ENCODE data around the gene TRAK1.

The TRAK1 gene

GRCh38 chr3:42067326-42067725 is 23.8 kb upstream of the TRAK1 start:
- TF ChIP-seq, protein P1, sequence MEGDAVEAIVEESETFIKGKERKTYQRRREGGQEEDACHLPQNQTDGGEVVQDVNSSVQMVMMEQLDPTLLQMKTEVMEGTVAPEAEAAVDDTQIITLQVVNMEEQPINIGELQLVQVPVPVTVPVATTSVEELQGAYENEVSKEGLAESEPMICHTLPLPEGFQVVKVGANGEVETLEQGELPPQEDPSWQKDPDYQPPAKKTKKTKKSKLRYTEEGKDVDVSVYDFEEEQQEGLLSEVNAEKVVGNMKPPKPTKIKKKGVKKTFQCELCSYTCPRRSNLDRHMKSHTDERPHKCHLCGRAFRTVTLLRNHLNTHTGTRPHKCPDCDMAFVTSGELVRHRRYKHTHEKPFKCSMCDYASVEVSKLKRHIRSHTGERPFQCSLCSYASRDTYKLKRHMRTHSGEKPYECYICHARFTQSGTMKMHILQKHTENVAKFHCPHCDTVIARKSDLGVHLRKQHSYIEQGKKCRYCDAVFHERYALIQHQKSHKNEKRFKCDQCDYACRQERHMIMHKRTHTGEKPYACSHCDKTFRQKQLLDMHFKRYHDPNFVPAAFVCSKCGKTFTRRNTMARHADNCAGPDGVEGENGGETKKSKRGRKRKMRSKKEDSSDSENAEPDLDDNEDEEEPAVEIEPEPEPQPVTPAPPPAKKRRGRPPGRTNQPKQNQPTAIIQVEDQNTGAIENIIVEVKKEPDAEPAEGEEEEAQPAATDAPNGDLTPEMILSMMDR (IDR thresholded peaks at IDR 0.05; ENCODE audit: extremely low read depth, insufficient read depth, missing control alignments) = no peak
- in situ Hi-C loops (cut with MboI; ENCODE audit: low pct_unique_long_range_greater_than_20kb, low sequenced_read_pairs, unreplicated experiment) = no loop called here
- peak; percentile 79 for DNase-seq (ENCODE audit: low spot score)

- in situ Hi-C loops (cut with MboI; ENCODE audit: low pct_unique_long_range_greater_than_20kb, low sequenced_read_pairs, unreplicated experiment) = no loop called here
- TF ChIP-seq, protein P1 (IDR thresholded peaks at IDR 0.05; ENCODE audit: extremely low read depth, insufficient read depth, missing control alignments) = no peak
- no peak for DNase-seq (ENCODE audit: low spot score)
Observed at GRCh38 chr3:42068303-42069088, 22.7 kb upstream of the TRAK1 start.

GRCh38 chr3:42070089-42070488 is 21.1 kb upstream of the TRAK1 start:
- DNase-seq (ENCODE audit: low spot score) = no peak
- TF ChIP-seq, protein P1 (IDR thresholded peaks at IDR 0.05; ENCODE audit: extremely low read depth, insufficient read depth, missing control alignments) = no peak
- in situ Hi-C loops (cut with MboI; ENCODE audit: low pct_unique_long_range_greater_than_20kb, low sequenced_read_pairs, unreplicated experiment) = no loop called here

DNA sequence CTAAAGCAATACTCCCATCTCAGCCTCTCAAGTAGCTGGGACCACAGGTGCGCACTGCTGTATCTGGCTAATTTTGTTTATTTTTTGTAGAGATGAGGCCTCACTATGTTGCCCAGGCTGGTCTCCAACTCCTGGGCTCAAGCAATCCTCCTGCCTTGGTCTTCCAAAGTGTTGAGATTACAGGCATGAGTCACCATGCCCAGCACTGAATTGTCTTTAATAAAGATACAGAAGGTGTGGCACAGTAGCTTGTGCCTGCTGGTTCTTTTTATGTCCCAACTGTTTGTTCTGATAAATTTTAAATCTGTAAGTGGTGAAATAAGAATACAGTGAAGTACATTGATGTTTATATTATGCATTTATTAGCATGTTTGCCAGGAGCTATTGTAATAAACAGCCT is 20.6 kb upstream of the TRAK1 start:
- no peak for DNase-seq (ENCODE audit: low spot score)
- TF ChIP-seq, protein P1 (IDR thresholded peaks at IDR 0.05; ENCODE audit: extremely low read depth, insufficient read depth, missing control alignments) = no peak
- in situ Hi-C loops (cut with MboI; ENCODE audit: low pct_unique_long_range_greater_than_20kb, low sequenced_read_pairs, unreplicated experiment) = no loop called here

DNA sequence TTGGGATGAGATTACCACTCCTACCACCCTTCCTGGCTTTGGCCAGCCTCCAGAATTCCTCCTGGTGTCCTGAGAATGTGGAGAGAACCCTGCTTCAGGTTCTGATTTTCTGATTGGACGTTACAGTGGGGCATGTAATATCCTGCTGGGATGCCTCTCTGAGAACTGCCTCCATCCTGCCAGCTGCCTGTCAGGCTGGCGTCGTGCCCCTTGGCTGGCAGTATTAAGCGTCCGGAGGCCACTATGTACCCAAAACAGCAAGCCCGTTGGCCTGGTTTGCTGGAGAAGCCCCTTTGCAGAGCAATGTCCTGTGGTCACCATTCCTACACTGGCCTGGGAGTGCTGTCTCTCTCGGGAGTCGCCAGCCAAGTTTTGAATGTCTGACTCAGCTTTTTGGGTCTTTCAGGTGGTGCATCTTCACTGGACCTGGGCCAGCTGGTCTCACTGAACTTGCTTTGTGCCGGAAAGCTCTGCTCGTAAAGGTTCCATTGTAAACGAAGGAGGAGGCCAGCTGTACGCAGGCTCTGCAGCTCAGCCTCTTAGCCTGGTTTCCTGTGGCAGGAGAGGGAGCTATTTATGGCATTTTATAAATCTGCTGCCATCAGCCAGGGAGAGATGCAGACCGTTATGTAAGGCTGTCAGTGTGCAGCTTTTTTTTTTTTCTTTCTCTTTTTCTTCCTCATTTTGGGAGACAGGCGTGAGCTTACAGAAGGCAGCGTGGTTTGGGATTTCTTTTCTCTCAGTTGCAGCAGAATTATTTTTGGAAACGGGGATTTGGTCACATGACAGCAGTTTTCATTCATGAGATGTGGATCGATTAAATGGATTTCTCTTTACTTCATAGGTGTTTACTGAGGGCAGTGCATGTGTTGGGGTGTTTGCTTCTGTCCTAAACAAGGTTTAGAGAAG is 19.0 kb upstream of the TRAK1 start:
- no peak for DNase-seq (ENCODE audit: low spot score)
- in situ Hi-C loops (cut with MboI; ENCODE audit: low pct_unique_long_range_greater_than_20kb, low sequenced_read_pairs, unreplicated experiment) = no loop called here
- TF ChIP-seq, protein P1 (IDR thresholded peaks at IDR 0.05; ENCODE audit: extremely low read depth, insufficient read depth, missing control alignments) = no peak

GRCh38 chr3:42072831-42073301 is 18.3 kb upstream of the TRAK1 start:
- DNase-seq (ENCODE audit: low spot score) = no peak
- TF ChIP-seq, protein P1 (IDR thresholded peaks at IDR 0.05; ENCODE audit: extremely low read depth, insufficient read depth, missing control alignments) = no peak
- in situ Hi-C loops (cut with MboI; ENCODE audit: low pct_unique_long_range_greater_than_20kb, low sequenced_read_pairs, unreplicated experiment) = no loop called here
